Measurements from ENCODE around the gene BIRC6.
"Not testable (repeated sequence)": the region's sequence is repeated elsewhere in the genome, so short reads cannot be mapped to it uniquely, and the experiment has no call there.

BIRC6 gene

GRCh38 chr2:32484937-32485336 is 128.1 kb downstream of the BIRC6 start:
- DNase-seq (ENCODE audit: low read depth, low spot score) = no peak

GRCh38 chr2:32485399-32485798 is 128.6 kb downstream of the BIRC6 start:
- no peak for DNase-seq (ENCODE audit: low read depth, low spot score)
- no peak overlapping the region for H3K4me3 ChIP-seq (ENCODE audit: low read length)

More at GRCh38 chr2:32484937-32485336, 128.1 kb downstream of the BIRC6 start:
- no peak overlapping the region for H3K4me3 ChIP-seq (ENCODE audit: low read length)

- no peak for DNase-seq (ENCODE audit: low read depth, low spot score)
- H3K4me3 ChIP-seq (ENCODE audit: low read length) = no peak overlapping the region
Measured at GRCh38 chr2:32489061-32489460, 132.2 kb downstream of the BIRC6 start.

GRCh38 chr2:32491346-32491745 is 134.5 kb downstream of the BIRC6 start:
- DNase-seq (ENCODE audit: low read depth, low spot score) = no peak
- H3K4me3 ChIP-seq (ENCODE audit: low read length) = no peak overlapping the region

GRCh38 chr2:32495139-32495538 is 138.3 kb downstream of the BIRC6 start:
- H3K4me3 ChIP-seq (ENCODE audit: low read length) = no peak overlapping the region
- no peak for DNase-seq (ENCODE audit: low read depth, low spot score)

- no peak for DNase-seq (ENCODE audit: low read depth, low spot score)
- no peak overlapping the region for H3K4me3 ChIP-seq (ENCODE audit: low read length)
Measured at GRCh38 chr2:32496662-32497061, 139.8 kb downstream of the BIRC6 start.

- no peak overlapping the region for H3K4me3 ChIP-seq (ENCODE audit: low read length)
- DNase-seq (ENCODE audit: low read depth, low spot score) = no peak
Measured at GRCh38 chr2:32498306-32498705, 141.5 kb downstream of the BIRC6 start.

- no peak overlapping the region for H3K4me3 ChIP-seq (ENCODE audit: low read length)
- DNase-seq (ENCODE audit: low read depth, low spot score) = no peak
Measured at GRCh38 chr2:32502941-32503340, 146.1 kb downstream of the BIRC6 start.

GRCh38 chr2:32504877-32505478 is 148.2 kb downstream of the BIRC6 start:
- DNase-seq (ENCODE audit: low read depth, low spot score) = no peak

GRCh38 chr2:32506446-32506845 is 149.6 kb downstream of the BIRC6 start:
- H3K4me3 ChIP-seq (ENCODE audit: low read length) = no peak overlapping the region
- no peak for DNase-seq (ENCODE audit: low read depth, low spot score)

More at GRCh38 chr2:32504877-32505478, 148.2 kb downstream of the BIRC6 start:
- no peak overlapping the region for H3K4me3 ChIP-seq (ENCODE audit: low read length)

GRCh38 chr2:32514946-32515345 is 158.1 kb downstream of the BIRC6 start:
- H3K4me3 ChIP-seq (ENCODE audit: low read length) = no peak overlapping the region
- no peak for DNase-seq (ENCODE audit: low read depth, low spot score)

- no peak for DNase-seq (ENCODE audit: low read depth, low spot score)
- H3K4me3 ChIP-seq (ENCODE audit: low read length) = no peak overlapping the region
Measured at GRCh38 chr2:32516567-32516966, 159.7 kb downstream of the BIRC6 start.

GRCh38 chr2:32522770-32523169 is 165.9 kb downstream of the BIRC6 start:
- H3K4me3 ChIP-seq (ENCODE audit: low read length) = no peak overlapping the region
- DNase-seq (ENCODE audit: low read depth, low spot score) = no peak

- H3K4me3 ChIP-seq (ENCODE audit: low read length) = no peak overlapping the region
- DNase-seq (ENCODE audit: low read depth, low spot score) = no peak
Measured at GRCh38 chr2:32523686-32524085, 166.9 kb downstream of the BIRC6 start.

- no peak overlapping the region for H3K4me3 ChIP-seq (ENCODE audit: low read length)
- no peak for DNase-seq (ENCODE audit: low read depth, low spot score)
Measured at GRCh38 chr2:32532341-32532740, 175.5 kb downstream of the BIRC6 start.

- no peak for DNase-seq (ENCODE audit: low read depth, low spot score)
- H3K4me3 ChIP-seq (ENCODE audit: low read length) = no peak overlapping the region
Measured at GRCh38 chr2:32532961-32533360, 176.1 kb downstream of the BIRC6 start.

- H3K4me3 ChIP-seq (ENCODE audit: low read length) = no peak overlapping the region
- DNase-seq (ENCODE audit: low read depth, low spot score) = no peak
Measured at GRCh38 chr2:32534831-32535230, 178.0 kb downstream of the BIRC6 start.

- no peak overlapping the region for H3K4me3 ChIP-seq (ENCODE audit: low read length)
- DNase-seq (ENCODE audit: low read depth, low spot score) = no peak
Measured at GRCh38 chr2:32538735-32539134, 181.9 kb downstream of the BIRC6 start.

- H3K4me3 ChIP-seq (ENCODE audit: low read length); DNase-seq (ENCODE audit: low read depth, low spot score): not testable (repeated sequence)
Measured at GRCh38 chr2:32552483-32552882, 195.7 kb downstream of the BIRC6 start.

- DNase-seq (ENCODE audit: low read depth, low spot score) = peak; percentile 32
- no peak overlapping the region for H3K4me3 ChIP-seq (ENCODE audit: low read length)
Measured at GRCh38 chr2:32553829-32554432, 197.1 kb downstream of the BIRC6 start.

GRCh38 chr2:32558492-32558891 is 201.7 kb downstream of the BIRC6 start:
- DNase-seq (ENCODE audit: low read depth, low spot score) = no peak
- no peak overlapping the region for H3K4me3 ChIP-seq (ENCODE audit: low read length)
